ENCODE measurements around the gene WIPI1.
"Not testable (repeated sequence)": the region's sequence is repeated elsewhere in the genome, so short reads cannot be mapped to it uniquely, and the experiment has no call there.

The WIPI1 gene

GRCh38 chr17:68382582-68383085, 74.7 kb downstream of the WIPI1 start:
- DNase-seq: no peak

GRCh38 chr17:68381076-68381900, 76.0 kb downstream of the WIPI1 start:
- peak; percentile 43 for DNase-seq

GRCh38 chr17:68379692-68380677, 77.3 kb downstream of the WIPI1 start:
- no peak for DNase-seq

GRCh38 chr17:68379177-68379510, 78.2 kb downstream of the WIPI1 start:
- no peak for DNase-seq

GRCh38 chr17:68378268-68379176, 78.8 kb downstream of the WIPI1 start:
- DNase-seq: peak; percentile 89

GRCh38 chr17:68377771-68378267, 79.5 kb downstream of the WIPI1 start:
- no peak for DNase-seq

- not testable (repeated sequence) for DNase-seq
Observed at GRCh38 chr17:68376178-68376577, 81.1 kb downstream of the WIPI1 start.

GRCh38 chr17:68375566-68375965, 81.7 kb downstream of the WIPI1 start:
- DNase-seq: no peak

Measured in femur (tissue), 1 donor.